ENCODE measurements around the gene PUS7L. TPM values are rescaled to one million over a fixed set of nuclear protein-coding genes. Genes with fewer than 3 reads are reported as not detected.

Gene PUS7L
- total and polyA plus RNA-seq, 2 donors (not counting 1 experiment from before 2014, with no cell fraction given): 2.6 to 23.5 TPM

GRCh38 chr12:43736927-43737440, 21.6 kb downstream of the PUS7L start:
- no peak for TF ChIP-seq CTCF (IDR thresholded peaks at IDR 0.05)
- TF ChIP-seq EZH2 (IDR thresholded peaks at IDR 0.05; ENCODE audit: borderline replicate concordance, insufficient read depth, low read depth, low read length, poor library complexity, severe bottlenecking): no peak
- Mint-ChIP-seq H3K4me1 (no peaks in the 10 kb centered on the region), H3K9me3 (ENCODE audit: insufficient read depth) (no peaks in the 10 kb centered on the region), H3K4me3 (no peak overlapping the region), H3K27me3 (no peaks in the 10 kb centered on the region), H3K27ac (no peak overlapping the region)
- Histone ChIP-seq H4K20me1 (ENCODE audit: control insufficient read depth, insufficient read depth, low read length, poor library complexity, severe bottlenecking) (no peaks in the 10 kb centered on the region), H3K4me1 (ENCODE audit: control insufficient read depth in 2 of 2, insufficient read depth in 2 of 2, low read length in 2 of 2) (no peaks in the 10 kb centered on the region), H2AFZ (ENCODE audit: insufficient read depth, low read depth, low read length, poor library complexity, severe bottlenecking) (no peak overlapping the region), H3K4me2 (replicated peaks; ENCODE audit: low read depth, low read length, poor library complexity, severe bottlenecking) (no peak overlapping the region), H3K9ac (ENCODE audit: low read length) (no peak overlapping the region), H3K27me3 (replicated peaks in 1 of 4; ENCODE audit: control extremely low read depth in 1 of 4, control insufficient read depth in 3 of 4, insufficient read depth in 4 of 4, low read length in 3 of 4) (no peaks in the 10 kb centered on the region), H3K79me2 (ENCODE audit: control insufficient read depth, insufficient read depth, low read length) (no peaks in the 10 kb centered on the region), H3K9me3 (ENCODE audit: control extremely low read depth in 1 of 3, control insufficient read depth in 2 of 3, insufficient read depth in 1 of 3, low read length in 2 of 3) (no peaks in the 10 kb centered on the region), H3K4me3 (ENCODE audit: control extremely low read depth in 1 of 5, extremely low read depth in 1 of 5, insufficient read depth in 1 of 5, low read depth in 2 of 5, low read length in 4 of 5) (no peak overlapping the region), H3K27ac (ENCODE audit: low read length in 2 of 2) (no peak overlapping the region), H3K36me3 (replicated peaks in 1 of 2; ENCODE audit: control extremely low read depth in 1 of 2, control insufficient read depth in 1 of 2, extremely low read depth in 1 of 2, insufficient read depth in 2 of 2, low read length in 1 of 2) (peaks cover 2 to 21% of the 10 kb centered on the region in 2 experiments)
- DNase-seq (no peak), ATAC-seq (ENCODE audit: low read depth) (no peak)
- CTCF ChIA-PET: interaction anchor here (0.7 kb wide), 1 partner anchor 143 kb away, joined by 3 read pairs; no protein-coding TSS in a partner anchor
- intact Hi-C loops (cut with micrococcal nuclease): no loop called here
- WGBS (ENCODE audit: insufficient coverage): no CpG with 5 or more reads among the region's 3 CpGs
- POLR2A ChIA-PET: interaction anchor here (0.7 kb wide), 1 partner anchor 17 kb away, joined by 4 read pairs; no protein-coding TSS in a partner anchor

- H3K27ac Mint-ChIP-seq: no peak overlapping the region
- Histone ChIP-seq H3K9ac (ENCODE audit: low read length) (no peak overlapping the region), H3K4me3 (ENCODE audit: control extremely low read depth in 1 of 5, extremely low read depth in 1 of 5, insufficient read depth in 1 of 5, low read depth in 2 of 5, low read length in 4 of 5) (no peak overlapping the region), H3K27me3 (replicated peaks in 1 of 4; ENCODE audit: control extremely low read depth in 1 of 4, control insufficient read depth in 3 of 4, insufficient read depth in 4 of 4, low read length in 3 of 4) (no peaks in the 10 kb centered on the region), H3K4me2 (replicated peaks; ENCODE audit: low read depth, low read length, poor library complexity, severe bottlenecking) (no peak overlapping the region), H3K36me3 (replicated peaks in 1 of 2; ENCODE audit: control extremely low read depth in 1 of 2, control insufficient read depth in 1 of 2, extremely low read depth in 1 of 2, insufficient read depth in 2 of 2, low read length in 1 of 2) (peaks cover 5 to 10% of the 10 kb centered on the region in 2 experiments), H3K27ac (ENCODE audit: low read length in 2 of 2) (no peak overlapping the region), H4K20me1 (ENCODE audit: control insufficient read depth, insufficient read depth, low read length, poor library complexity, severe bottlenecking) (no peaks in the 10 kb centered on the region), H3K9me3 (ENCODE audit: control extremely low read depth in 1 of 3, control insufficient read depth in 2 of 3, insufficient read depth in 1 of 3, low read length in 2 of 3) (no peaks in the 10 kb centered on the region), H3K4me1 (ENCODE audit: control insufficient read depth in 2 of 2, insufficient read depth in 2 of 2, low read length in 2 of 2) (no peaks in the 10 kb centered on the region), H3K79me2 (ENCODE audit: control insufficient read depth, insufficient read depth, low read length) (no peaks in the 10 kb centered on the region), H2AFZ (ENCODE audit: insufficient read depth, low read depth, low read length, poor library complexity, severe bottlenecking) (no peak overlapping the region)
- ChIA-PET CTCF (no interaction called here), POLR2A (no interaction called here)
- no peaks in the 10 kb centered on the region for H3K4me1 Mint-ChIP-seq
- WGBS (ENCODE audit: insufficient coverage): no CpG with 5 or more reads among the region's 3 CpGs
- intact Hi-C loops (cut with micrococcal nuclease): no loop called here
- H3K27me3 Mint-ChIP-seq: no peaks in the 10 kb centered on the region
- no peak for DNase-seq
- no peak for ATAC-seq (ENCODE audit: low read depth)
- no peaks in the 10 kb centered on the region for H3K9me3 Mint-ChIP-seq (ENCODE audit: insufficient read depth)
- no peak overlapping the region for H3K4me3 Mint-ChIP-seq
- TF ChIP-seq EZH2 (IDR thresholded peaks at IDR 0.05; ENCODE audit: borderline replicate concordance, insufficient read depth, low read depth, low read length, poor library complexity, severe bottlenecking): no peak
- no peak for TF ChIP-seq CTCF (IDR thresholded peaks at IDR 0.05)
Observed at GRCh38 chr12:43733687-43734086, 24.9 kb downstream of the PUS7L start.
